Measurements from ENCODE around the gene SPDYE17.
"Not testable (repeated sequence)": the region's sequence is repeated elsewhere in the genome, so short reads cannot be mapped to it uniquely, and the experiment has no call there.

DNA sequence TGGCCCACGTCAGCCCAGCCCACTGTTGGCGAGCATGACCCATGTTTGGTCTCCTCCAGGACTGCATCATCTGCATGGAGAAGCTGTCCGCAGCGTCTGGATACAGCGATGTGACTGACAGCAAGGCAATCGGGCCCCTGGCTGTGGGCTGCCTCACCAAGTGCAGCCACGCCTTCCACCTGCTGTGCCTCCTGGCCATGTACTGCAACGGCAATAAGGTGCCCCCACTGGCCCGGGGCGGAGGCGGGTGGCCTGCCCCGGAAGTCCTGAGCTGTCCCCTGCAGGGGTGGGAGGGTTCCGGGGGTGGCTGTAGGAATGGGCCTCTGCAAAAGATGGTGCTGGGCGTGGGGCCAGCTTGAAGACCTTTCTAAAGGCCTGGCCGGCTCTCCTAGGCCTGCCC, 30.1 kb downstream of the SPDYE17 start:
- TF ChIP-seq POLR2AphosphoS5 (IDR thresholded peaks at IDR 0.05; ENCODE audit: borderline replicate concordance, low read depth, low read length); EZH2 (IDR thresholded peaks at IDR 0.05); FOXP2 (optimal IDR thresholded peaks at IDR 0.05; ENCODE audit: control extremely low read depth, extremely low read length, insufficient read depth): not testable (repeated sequence)
